Body of pancreas (tissue), 4 donors: ENCODE data around the gene WDR18.

ENCODE experiments used
- CTCF ChIP-seq, 7 experiments: fragments of 450-650 bp in 4 of 7; fragments of 200-600 bp in 3 of 7; sonication (generic) in 3 of 7; IDR thresholded peaks; one replicate each; pipeline ENCODE4 v1.5.1; 2016 to 2019; ENCODE audit warnings: antibody characterized with exemption in 7 of 7
- POLR2A ChIP-seq, 3 donors: fragments of 450-650 bp; IDR thresholded peaks; one replicate each; pipeline ENCODE4 v1.6.1; 2016; ENCODE audit warnings: antibody characterized with exemption in 3 of 3, mild to moderate bottlenecking in 2 of 3

DNA sequence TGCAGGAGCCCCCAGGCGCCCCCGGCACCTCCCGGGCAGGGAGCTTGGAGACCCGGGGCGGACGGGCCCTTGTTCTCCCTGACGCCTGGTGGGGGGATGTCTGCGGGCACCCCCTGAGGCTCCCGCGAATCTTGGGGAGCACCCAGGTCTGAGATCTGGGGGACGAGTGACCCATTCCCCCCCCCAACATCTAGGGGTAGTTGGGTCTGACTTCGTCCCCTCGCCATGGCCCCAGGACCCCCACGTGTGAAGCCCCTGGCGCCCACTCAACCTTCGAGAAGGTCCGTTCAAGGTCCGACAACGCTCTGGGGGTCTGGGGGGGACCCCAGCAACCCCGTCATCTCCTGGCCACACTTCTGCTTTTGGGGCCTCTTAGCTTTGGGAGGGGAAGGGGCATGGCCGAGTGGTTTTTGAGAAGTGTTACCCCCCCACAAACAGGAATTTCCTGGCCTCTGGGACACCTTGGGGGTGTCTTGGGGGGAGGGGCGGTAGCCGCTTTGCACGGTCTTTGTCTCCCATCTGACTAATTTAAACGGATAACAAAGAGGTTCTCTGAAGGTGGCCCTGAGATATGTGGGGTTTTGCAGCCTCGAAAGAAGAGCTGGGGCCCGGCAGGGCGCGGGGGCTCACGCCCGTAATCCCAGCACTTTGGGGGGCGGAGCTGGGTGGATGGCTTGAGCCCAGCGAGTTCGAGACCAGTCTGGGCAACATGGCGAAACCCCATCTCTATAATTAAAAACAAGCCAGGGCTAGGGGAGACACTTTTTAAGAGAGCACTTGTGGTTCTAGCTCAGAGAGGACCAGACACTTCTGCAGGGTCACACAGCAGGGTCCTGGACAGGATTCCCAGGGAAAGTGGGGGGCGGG, 42.9 kb downstream of the WDR18 start:
- TF ChIP-seq CTCF (IDR thresholded peaks at IDR 0.05) = no peak
- no peak for TF ChIP-seq POLR2A (IDR thresholded peaks at IDR 0.05)
